DOHH2 (cell line): Measurements from ENCODE around the gene ZNF43.
"Not testable (repeated sequence)": the region's sequence is repeated elsewhere in the genome, so short reads cannot be mapped to it uniquely, and the experiment has no call there.

ENCODE experiments used
- H3F3A ChIP-seq: fragments of 200-600 bp; sonication (generic), shearing (Covaris generic); 2 replicates; pipeline ENCODE4 v1.6.0; 2016; ENCODE audit warnings: antibody characterized with exemption, mild to moderate bottlenecking; ENCODE audit not compliant: control insufficient read depth, insufficient read depth
- H3K27ac ChIP-seq: fragments of 200-600 bp; sonication (generic); 2 replicates; pipeline ENCODE4 v1.5.1; 2014; ENCODE audit warnings: low read depth, mild to moderate bottlenecking, low read length, moderate library complexity
- H3K27me3 ChIP-seq: fragments of 200-600 bp; sonication (generic); 2 replicates; pipeline ENCODE4 v1.6.1; 2014; ENCODE audit warnings: mild to moderate bottlenecking, low read length, mixed read lengths; ENCODE audit not compliant: control insufficient read depth
- H3K36me3 ChIP-seq: fragments of 200-600 bp; sonication (generic); 2 replicates; pipeline ENCODE4 v1.6.1; 2014; ENCODE audit warnings: mild to moderate bottlenecking, low read length, moderate library complexity, mixed read lengths; ENCODE audit not compliant: control insufficient read depth
- H3K4me1 ChIP-seq: fragments of 200-600 bp; sonication (generic); 2 replicates; pipeline ENCODE4 v1.6.1; 2014; ENCODE audit warnings: mild to moderate bottlenecking, low read length, mixed read lengths; ENCODE audit not compliant: control insufficient read depth
- H3K4me2 ChIP-seq: fragments of 200-600 bp; sonication (generic); 2 replicates; pipeline ENCODE4 v1.6.0; 2014; ENCODE audit warnings: mild to moderate bottlenecking, low read length, moderate library complexity
- H3K4me3 ChIP-seq: fragments of 200-600 bp; sonication (generic); 2 replicates; pipeline ENCODE4 v1.5.1; 2014; ENCODE audit warnings: mild to moderate bottlenecking, low read length, mixed read lengths
- H3K79me2 ChIP-seq: fragments of 200-600 bp; sonication (generic); 2 replicates; pipeline ENCODE4 v1.6.1; 2014; ENCODE audit warnings: mild to moderate bottlenecking, low read length, mixed read lengths; ENCODE audit not compliant: control insufficient read depth
- H3K9me2 ChIP-seq: fragments of 200-600 bp; sonication (generic); replicated peaks from 2 replicates; pipeline ENCODE4 v1.6.1; 2014; ENCODE audit warnings: mild to moderate bottlenecking, low read length, mixed read lengths; ENCODE audit not compliant: control insufficient read depth
- H3K9me3 ChIP-seq: fragments of 200-600 bp; sonication (generic); 2 replicates; pipeline ENCODE4 v1.6.1; 2014; ENCODE audit warnings: antibody characterized with exemption, low read length, mixed read lengths; ENCODE audit not compliant: control insufficient read depth, insufficient read depth
- H4K20me1 ChIP-seq: fragments of 200-600 bp; sonication (generic); 2 replicates; pipeline ENCODE4 v1.6.0; 2014; ENCODE audit warnings: low read depth, mild to moderate bottlenecking, antibody characterized with exemption, low read length, moderate library complexity; ENCODE audit not compliant: control insufficient read depth, insufficient read depth
- CTCF ChIP-seq: fragments of 200-600 bp; sonication (generic); IDR thresholded peaks from one replicate; pipeline ENCODE4 v1.5.1; 2014; ENCODE audit warnings: antibody characterized with exemption, mild to moderate bottlenecking, low read depth, low read length; ENCODE audit not compliant: poor library complexity, severe bottlenecking
- EZH2phosphoT487 ChIP-seq: fragments of 200-600 bp; sonication (generic); IDR thresholded peaks from 2 replicates; pipeline ENCODE4 v1.6.1; 2017; ENCODE audit warnings: borderline replicate concordance, mild to moderate bottlenecking, antibody characterized with exemption, low read length, moderate library complexity, mixed read lengths

ZNF43 gene

GRCh38 chr19:21789466-21790085, 46.4 kb downstream of the ZNF43 start:
- Histone ChIP-seq H3K4me3 (no peak overlapping the region), H3F3A (no peaks in the 10 kb centered on the region), H3K9me2 (no peaks in the 10 kb centered on the region), H3K4me1 (no peaks in the 10 kb centered on the region; the same call in 1 of the 2 replicates), H3K4me2 (no peak overlapping the region), H3K27me3 (no peaks in the 10 kb centered on the region), H3K79me2 (no peaks in the 10 kb centered on the region), H3K36me3 (no peaks in the 10 kb centered on the region), H3K9me3 (no peaks in the 10 kb centered on the region; the same call in 1 of the 2 replicates), H3K27ac (no peak overlapping the region), H4K20me1 (no peaks in the 10 kb centered on the region)
- TF ChIP-seq EZH2phosphoT487 (no peak), CTCF (no peak)

GRCh38 chr19:21786936-21787335, 49.0 kb downstream of the ZNF43 start:
- Histone ChIP-seq H3K79me2 (no peaks in the 10 kb centered on the region), H3K27me3 (no peaks in the 10 kb centered on the region), H3F3A (no peaks in the 10 kb centered on the region), H3K4me1 (no peaks in the 10 kb centered on the region; the same call in 1 of the 2 replicates), H3K27ac (no peak overlapping the region), H3K36me3 (no peaks in the 10 kb centered on the region), H3K4me3 (no peak overlapping the region), H3K9me3 (peaks cover 2% of the 10 kb centered on the region; the same call in 1 of the 2 replicates), H3K9me2 (no peaks in the 10 kb centered on the region), H4K20me1 (no peaks in the 10 kb centered on the region), H3K4me2 (no peak overlapping the region)
- TF ChIP-seq CTCF (no peak), EZH2phosphoT487 (no peak)

GRCh38 chr19:21775792-21776191, 60.2 kb downstream of the ZNF43 start:
- not testable (repeated sequence) for H3K9me3 ChIP-seq, H3K36me3 ChIP-seq, H3K79me2 ChIP-seq, H3F3A ChIP-seq, H3K9me2 ChIP-seq, H3K27me3 ChIP-seq, H3K4me1 ChIP-seq, H4K20me1 ChIP-seq, H3K4me2 ChIP-seq, H3K27ac ChIP-seq, H3K4me3 ChIP-seq

GRCh38 chr19:21767065-21767800, 68.7 kb downstream of the ZNF43 start, which contains the start of gene ZNF100:
Gene ZNF100, minus strand, starts transcription at chr19:21767579. Its CDS starts 150 bp downstream, at chr19:21767429.
- Histone ChIP-seq H3K9me2 (no peaks in the 10 kb centered on the region), H3K79me2 (peaks cover 39% of the 10 kb centered on the region), H3K4me2 (peak within 1 kb of the TSS; percentile 71), H3K27me3 (no peaks in the 10 kb centered on the region), H3K27ac (peak within 1 kb of the TSS; percentile 80), H3K4me1 (peaks cover 8% of the 10 kb centered on the region), H3K4me3 (peak within 1 kb of the TSS; percentile 99), H3K36me3 (peaks cover 42% of the 10 kb centered on the region), H3F3A (peaks cover 2% of the 10 kb centered on the region; the same call in 1 of the 2 replicates), H4K20me1 (no peaks in the 10 kb centered on the region), H3K9me3 (peaks cover 20% of the 10 kb centered on the region)
- TF ChIP-seq EZH2phosphoT487 (no peak), CTCF (peak; percentile 20)

GRCh38 chr19:21766705-21767064, 69.3 kb downstream of the ZNF43 start:
- H3K9me2 ChIP-seq, H3K4me1 ChIP-seq, H4K20me1 ChIP-seq, H3F3A ChIP-seq, H3K27me3 ChIP-seq: not testable (repeated sequence)
- Histone ChIP-seq H3K79me2 (peaks cover 39% of the 10 kb centered on the region), H3K4me2 (peak overlapping the region; percentile 71), H3K36me3 (peaks cover 48% of the 10 kb centered on the region), H3K27ac (peak overlapping the region; percentile 80), H3K9me3 (peaks cover 25% of the 10 kb centered on the region), H3K4me3 (peak overlapping the region; percentile 99)
